ENCODE data around the gene NUAK2. TPM values are rescaled to one million over a fixed set of nuclear protein-coding genes. Genes with fewer than 3 reads are reported as not detected.

NUAK2 gene
- total and polyA plus RNA-seq, 2 of the 8 experiments (the other 6 are each of a cell fraction or from before 2014, with no cell fraction given), result 9.4 to 12.9 TPM

- TF ChIP-seq CBX5 (IDR thresholded peaks at IDR 0.05; ENCODE audit: low read depth, low read length), result no peak
These were observed 49.8 kb downstream of the NUAK2 start (continued) for GRCh38 chr1:205271745-205272144.
